Measurements from ENCODE around the gene COL28A1.
"Not testable (repeated sequence)": the region's sequence is repeated elsewhere in the genome, so short reads cannot be mapped to it uniquely, and the experiment has no call there.

COL28A1 gene

DNA sequence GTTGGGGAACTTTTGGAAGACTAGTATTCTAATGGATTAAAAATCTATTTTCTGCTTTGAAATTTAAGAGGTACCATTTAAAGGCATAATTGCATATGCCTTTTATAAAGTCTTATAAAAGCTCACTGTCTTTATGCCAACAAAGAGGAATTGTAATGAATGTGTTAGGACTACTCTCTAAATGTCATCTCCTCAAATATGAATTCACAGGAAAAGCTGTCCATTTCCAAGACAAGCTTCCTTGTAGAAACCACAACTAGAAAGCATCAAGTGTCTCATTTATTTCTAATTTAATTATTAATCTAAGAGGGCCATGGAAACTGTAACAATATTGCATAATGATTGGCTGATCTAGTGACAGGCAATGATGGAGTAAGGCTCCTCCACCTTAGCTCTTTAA lies 130.2 kb downstream of the COL28A1 start:
- no peak for DNase-seq

DNA sequence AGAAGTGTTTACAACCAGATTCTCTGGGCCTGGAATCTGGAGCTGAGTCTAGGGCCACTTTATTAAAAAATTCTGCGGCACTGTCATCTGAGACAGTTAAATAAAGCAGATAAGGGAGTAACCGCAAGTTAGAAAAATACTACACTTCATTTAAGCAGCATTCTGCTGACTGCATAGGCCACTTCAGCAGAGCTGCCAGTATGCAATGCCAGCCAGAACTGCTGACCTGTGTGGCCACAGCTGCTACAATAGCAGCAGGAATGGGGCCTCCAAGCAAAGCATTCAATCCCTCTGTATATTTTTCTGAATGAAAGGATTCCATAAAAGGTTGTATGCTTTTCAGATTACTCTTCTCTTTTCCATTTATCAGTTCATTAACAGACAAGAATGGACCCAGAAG lies 136.0 kb downstream of the COL28A1 start:
- no peak for DNase-seq

DNA sequence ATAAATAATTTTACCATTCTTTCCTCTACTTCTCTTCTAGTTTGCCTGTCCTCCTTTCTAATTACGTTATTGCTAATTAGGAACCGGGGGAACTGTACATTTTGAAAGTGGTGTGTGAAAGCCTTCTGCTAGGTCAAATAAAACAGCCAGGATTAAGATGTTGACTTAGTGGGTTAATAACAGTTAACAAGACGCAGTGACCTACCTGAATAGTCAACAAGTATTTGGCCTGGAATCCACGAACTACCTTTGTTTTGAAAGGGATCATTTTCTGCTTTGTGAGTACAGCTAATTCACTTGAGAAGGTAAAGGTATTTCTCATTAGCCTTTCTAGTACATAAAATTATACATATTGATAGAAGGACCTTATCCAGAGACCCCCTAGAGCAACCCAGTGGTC lies 139.9 kb downstream of the COL28A1 start:
- DNase-seq = no peak

DNA sequence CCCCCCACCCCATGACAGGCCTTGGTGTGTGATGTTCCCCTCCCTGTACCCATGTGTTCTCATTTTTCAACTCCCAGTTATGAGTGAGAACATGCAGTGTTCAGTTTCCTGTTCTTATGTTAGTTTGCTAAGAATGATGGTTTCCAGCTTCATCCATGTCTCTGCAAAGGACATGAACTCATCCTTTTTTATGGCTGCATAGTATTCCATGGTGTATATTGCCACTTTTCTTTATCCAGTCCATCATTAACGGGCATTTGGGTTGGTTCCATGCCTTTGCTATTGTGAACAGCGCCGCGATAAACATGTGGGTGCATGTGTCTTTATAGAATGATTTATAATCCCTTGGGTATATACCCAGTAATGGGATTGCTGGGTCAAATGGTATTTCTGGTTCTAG lies 147.5 kb downstream of the COL28A1 start:
- DNase-seq = not testable (repeated sequence)

DNA sequence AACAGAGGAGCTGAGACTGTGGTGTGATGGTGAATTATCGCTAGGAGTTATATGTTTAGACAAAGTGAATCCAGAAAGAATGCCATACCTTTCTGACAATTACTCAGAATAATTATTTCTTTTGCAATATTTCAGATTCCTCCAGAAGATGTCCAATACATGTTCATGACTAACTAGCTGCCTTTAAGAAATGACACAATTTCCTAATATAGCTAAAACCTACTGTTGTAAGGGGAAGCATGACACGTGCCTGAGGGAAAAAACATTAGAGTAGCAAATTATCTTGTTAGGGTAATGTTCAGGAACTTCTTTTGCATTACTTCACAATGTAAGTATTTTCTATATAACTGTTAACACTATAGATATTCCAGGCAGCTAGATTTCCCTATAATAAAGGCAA lies 150.3 kb downstream of the COL28A1 start:
- peak in 1 of 2 experiments; percentile 0 for DNase-seq

DNA sequence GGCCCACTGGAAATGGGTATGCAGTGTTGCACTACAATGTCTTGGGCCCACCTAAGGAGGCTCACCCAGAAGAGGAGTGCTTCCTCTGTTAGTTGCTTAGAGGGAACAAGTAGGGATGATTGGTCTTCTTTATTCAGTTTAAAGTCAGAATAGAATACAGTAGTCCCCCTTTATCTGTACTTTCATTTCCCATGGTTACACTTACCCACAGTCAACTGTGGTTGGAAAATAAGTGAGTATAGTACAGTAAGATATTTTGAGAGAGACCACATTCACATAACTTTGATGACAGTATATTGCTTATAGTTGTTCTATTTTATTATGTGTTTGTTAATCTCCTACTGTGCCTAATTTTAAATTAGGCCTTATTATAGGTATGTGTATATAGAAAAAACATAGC lies 151.4 kb downstream of the COL28A1 start:
- no peak for DNase-seq

DNA sequence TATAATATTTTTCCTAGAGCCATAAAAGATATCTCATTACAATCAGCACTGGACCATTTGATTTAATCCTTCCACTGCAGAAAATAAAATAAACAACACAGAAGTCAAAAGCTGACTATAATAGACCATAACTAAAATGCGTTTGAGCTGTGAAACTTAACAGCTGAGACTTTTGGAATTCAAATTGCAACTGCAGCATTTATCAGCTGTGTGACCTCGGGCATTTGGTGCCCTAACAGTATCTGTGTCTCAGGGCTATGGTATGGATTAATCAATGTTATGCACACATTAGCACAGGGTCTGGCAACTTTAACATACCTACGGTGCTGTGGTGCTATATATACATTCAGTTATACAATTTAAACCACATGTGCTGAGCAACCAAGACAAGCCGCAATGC lies 160.1 kb downstream of the COL28A1 start:
- DNase-seq = no peak

DNA sequence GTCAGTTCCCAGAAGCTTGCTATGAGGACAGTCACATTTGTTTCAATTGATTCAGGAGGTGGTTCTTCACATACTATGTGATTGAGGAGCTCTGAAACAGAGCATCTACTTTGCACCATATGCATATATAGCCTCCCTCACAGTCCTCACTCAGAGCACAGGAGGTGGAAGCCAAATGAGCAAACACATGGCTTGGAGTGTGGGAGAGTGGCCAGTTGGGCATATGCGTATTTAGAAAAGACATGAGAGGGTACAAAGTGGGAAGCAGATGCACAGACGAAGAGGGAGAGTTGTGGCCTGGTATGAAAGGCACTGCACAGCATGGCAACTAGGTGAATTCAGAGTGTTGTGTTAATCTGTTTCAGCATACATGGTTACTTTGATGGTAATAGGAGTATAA lies 165.6 kb downstream of the COL28A1 start:
- no peak for DNase-seq

DNA sequence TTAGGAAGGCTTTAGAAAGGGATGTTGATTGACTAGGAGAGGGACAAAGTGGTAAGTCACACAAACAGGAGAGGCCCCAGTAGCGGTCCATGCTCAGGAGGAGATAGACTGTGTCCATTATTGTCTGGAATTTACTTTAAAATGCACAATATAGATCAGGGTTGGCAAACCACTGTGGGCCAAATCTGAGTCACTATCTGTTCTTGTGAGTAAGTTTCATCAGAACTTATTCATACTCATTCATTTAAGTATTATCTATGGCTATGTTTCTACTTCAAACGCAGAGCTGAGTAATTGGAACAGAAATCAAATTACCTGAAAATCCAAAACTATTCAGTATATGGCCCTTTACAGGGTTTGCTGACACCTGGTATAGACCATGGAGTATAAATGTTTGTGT lies 166.5 kb downstream of the COL28A1 start:
- no peak for DNase-seq

DNA sequence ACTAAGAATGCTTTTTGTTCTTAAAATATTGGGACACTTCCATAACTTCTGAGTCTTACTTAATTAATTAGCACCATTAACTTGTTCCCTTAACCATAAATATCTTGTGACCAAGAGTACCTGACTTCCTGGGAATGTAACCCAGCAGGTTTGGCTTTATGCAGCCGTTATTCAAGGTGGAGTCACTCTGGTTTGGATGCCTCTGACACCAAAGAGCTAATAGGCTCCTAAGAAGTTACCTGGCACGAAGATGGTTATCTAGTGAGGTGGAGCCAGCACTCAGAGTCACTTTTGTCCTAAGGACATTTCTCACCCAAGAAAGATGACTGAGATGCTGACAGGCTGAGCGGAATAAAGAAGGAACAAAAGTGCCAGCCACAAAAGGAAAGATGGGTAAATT lies 181.0 kb downstream of the COL28A1 start:
- no peak for DNase-seq

DNA sequence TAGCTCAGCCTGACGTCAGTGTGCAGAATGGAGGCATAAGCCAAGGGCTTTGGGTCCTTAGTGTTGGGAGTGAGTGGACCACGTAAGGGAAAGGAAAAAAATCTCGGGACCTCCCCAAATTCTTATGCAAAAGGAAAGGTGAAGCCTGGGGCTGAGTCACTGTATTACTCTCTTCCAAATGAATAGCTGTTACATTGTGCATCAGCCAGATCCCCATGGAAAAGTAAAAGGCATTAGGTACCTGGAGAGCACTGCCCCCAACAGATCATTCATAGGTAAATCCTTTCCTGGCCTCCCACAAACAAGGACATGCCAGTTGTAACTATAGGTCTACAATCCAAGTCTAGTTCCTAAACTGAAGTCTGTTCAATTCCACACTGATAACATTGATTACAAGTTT lies 182.8 kb downstream of the COL28A1 start:
- no peak for DNase-seq

DNA sequence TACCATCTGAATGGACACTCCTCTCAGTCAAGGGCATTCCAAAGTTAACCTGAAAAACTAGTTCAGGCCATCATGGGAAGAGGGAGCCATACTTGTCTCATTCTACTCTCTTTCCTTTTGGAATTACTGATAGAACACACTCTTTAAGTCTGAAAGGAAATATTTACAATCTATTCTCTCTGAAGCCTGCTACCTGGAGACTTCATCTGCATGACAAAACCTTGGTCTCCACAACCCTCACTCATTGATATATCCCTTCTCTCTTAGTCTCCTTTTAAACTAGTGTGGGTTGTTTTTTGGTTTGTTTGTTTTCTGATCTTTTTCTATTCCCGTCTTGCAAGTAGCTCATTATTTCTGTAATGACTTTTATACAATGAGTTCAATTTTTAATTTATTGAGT lies 183.8 kb downstream of the COL28A1 start:
- DNase-seq = no peak

DNA sequence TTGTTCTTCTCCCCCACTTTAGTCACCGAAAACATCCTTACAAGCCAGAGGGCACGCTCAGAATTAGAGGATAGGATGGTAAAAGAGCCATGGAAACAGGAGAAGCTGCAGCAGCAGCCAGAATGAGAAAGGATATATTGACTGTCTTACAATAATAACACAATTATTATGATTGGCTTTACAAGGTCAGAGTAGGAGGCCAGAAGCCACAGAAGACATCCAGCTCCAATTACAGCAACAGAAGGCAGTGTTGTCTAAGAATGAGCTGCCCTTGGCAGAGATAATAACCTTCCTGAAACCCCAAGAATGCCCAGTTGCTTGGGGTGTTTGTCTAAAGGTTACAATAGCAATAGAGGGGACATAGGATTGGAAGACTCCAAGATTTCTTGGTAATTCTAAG lies 184.5 kb downstream of the COL28A1 start:
- no peak for DNase-seq

DNA sequence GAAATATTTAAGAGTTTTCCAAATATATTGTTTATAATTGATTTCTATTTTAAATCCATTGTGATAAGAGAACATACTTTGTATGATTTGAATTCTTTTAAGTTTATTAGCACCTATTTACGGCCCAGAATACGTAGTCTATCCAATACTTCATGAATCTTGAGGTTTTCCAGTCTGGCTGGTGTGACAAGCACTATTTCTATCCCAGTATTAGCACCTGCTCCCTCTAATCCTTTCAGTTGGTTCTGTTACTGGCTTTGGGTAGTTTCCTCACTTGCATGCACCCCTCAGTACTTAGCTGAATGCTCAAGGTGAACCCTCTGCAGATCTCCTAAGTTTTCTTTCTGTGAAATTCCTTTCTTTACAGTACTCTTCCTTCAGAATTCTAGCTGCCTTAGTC lies 186.5 kb downstream of the COL28A1 start:
- no peak for DNase-seq

DNA sequence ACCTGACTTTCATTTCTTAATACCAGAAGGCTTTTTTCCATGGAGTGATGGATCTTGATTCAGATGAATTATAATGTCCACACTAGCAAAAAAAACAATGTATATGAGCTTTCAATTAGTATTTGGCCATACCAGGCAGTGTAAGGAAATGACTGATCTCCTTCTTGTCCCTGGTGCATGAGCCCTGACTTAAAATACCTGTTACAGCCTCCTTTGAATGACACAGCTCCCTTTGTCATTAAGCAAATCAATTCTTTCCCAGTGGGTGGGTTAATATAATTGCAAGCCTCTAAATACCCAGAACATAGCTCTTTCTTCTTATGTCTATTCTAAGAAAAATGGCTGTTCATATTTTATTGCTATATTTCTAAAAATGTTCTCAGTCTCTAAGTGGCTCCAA lies 188.6 kb downstream of the COL28A1 start:
- DNase-seq = no peak

DNA sequence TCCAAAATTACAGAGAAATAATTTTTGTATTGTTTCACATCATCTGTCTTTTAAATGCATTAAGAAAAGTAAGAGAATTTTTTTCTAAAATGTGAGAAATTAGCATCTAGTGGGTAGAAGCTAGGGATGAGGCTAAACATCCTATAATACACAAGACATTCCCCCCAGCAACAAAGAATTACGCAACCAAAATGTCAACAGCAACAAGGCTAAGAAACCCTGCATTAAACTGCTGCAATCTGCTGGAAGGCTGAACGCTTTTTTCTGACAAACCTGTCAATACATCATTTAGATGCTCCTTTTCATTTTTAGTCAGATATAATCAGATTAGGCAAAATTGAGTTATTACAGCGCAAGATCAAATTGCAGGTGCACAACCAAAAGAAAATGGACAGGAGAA lies 191.1 kb downstream of the COL28A1 start:
- DNase-seq = no peak

DNA sequence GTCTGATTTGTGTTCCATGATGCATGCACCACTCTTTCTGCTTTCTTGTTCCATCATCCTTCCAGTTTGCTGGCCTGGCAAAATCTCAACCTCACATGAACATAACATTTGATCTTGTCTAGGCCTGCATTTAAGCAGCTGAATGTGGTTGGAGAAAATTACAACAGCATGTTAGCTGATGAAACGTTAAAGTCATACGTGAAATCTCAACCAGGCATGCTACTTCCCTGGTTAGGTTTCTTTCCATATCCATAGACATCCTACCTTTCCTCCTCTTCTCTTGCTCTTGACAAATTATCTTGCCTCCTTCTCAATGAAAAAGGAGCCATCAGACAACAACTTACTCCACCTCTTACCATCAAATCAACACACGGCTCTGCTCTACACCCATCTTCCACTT lies 199.8 kb downstream of the COL28A1 start:
- DNase-seq = no peak

DNA sequence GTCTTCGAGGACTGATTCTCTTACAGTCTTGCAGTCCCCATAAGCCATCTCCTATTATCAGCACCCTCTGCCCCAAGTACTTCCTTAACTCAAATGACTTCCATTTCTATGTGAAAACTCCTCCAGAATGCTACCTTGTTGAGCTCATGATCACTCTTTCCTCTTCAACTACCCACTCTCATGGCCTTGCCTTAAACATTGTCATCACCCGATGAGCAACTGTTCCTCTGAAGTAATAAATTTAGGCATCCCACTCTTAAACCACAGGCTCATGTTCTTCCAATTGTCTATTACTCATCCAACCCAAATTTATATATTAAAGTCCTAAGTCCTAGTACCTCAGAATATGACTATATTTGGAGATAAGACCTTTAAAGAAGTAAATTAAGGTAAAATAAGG lies 200.5 kb downstream of the COL28A1 start:
- no peak for DNase-seq

DNA sequence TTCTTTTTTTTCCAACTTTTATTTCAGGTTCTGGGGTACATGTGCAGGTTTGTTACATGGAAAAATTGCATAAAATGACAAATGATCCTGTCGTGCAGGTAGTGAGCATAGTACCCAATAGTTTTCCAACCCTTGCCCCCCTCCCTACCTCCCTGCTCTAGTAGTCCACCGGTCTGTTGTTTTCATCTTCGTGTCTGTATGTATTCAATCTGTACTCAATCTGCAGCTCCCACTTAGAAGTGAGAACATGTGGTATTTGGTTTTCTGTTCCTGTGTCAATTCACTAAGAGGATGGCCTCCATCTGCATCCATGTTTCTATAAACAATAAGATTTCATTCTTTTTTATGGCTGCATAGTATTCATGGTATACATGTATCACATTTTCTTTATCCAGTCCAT lies 202.1 kb downstream of the COL28A1 start:
- no peak for DNase-seq

DNA sequence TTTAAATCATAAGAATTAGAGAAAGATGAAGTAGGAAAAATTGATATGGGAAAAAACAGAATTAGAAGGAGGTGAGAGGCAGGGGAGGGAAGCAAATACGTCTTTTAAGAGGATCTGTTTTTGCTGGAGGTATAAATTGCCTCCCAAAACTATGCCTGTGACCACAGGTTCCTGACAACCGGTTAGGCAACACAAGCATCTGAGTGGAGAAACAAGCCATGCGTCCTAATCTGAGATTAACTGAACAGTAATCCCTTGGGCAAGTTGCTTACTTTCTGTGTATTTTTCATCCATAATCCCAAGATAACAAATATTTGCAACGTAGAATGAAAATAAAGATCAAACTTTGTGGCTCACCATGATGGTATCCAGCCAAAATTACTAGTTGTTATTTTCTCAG lies 204.2 kb downstream of the COL28A1 start:
- no peak for DNase-seq

DNA sequence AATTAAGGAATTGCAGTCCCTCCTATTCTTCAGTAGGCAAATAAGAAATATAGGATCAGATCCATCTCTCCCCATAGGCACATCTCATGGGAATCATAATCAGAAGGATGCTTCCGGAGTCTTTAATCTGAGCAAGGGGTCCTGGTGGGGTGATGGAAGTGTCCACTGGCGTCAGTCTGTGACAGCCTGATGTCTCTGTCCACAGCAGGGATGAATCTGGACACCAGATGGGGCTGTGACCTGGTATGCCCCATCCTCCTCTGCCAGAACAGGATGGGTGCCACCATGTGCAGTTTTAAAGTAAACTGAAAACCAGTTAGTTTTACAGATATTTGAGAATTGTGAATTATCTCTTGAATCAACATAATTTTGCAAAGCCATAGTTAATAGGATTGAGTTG lies 204.7 kb downstream of the COL28A1 start:
- no peak for DNase-seq

DNA sequence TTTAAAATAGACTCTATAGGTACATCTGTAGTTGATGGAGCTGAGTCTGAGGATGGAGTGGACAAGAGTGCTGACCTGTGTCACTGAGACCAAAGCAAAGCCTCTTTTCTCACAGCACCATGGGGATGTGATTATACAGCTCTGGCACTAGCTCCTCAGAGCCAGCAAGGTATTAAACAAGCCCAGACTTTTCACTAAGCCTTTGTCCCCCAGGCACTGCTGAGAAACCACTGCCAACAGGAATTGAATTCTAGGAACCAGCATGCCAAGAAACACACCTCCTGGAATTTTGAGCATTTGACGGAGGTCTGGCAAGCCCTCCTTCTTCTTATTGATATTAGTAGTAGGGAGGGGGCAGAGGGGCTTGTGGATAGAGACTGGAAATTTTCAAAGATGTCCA lies 206.3 kb downstream of the COL28A1 start:
- no peak for DNase-seq

DNA sequence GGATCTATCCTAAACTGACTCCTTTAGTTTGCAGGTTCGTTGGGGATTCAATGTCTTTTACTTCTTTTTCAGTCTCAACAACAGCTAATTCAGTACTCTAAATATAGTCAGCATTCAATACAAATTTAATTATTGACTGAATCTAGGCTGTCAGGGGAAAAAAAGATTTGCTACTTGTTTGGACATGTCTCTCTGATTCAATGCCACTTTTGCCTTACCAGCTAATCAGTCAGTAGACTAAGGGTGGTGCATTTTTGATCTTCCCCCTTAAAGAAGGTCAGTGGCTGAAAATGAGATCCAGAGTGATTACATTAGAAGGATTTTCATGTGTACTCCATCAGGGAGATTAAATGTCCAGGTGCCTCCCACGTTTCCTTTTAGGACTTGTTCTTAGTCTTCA lies 208.2 kb downstream of the COL28A1 start:
- no peak for DNase-seq

DNA sequence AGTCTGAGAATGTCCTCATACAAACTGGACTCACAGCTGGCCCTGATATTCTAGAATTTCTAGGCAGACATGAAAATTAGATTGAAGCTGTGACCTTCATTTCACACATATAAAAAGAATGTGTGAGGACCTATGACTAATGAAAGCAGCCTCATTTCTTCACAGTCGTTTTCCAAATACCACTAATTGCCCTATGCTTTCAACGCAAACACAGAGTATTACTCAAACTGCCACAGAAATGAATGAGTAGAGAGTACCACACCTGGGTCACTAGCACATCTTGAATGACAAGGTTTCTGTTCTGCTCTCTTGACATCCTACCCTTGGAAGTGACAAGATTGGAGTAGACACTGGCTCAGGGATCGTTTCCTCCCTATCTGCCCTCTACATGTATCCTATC lies 211.0 kb downstream of the COL28A1 start:
- no peak for DNase-seq

DNA sequence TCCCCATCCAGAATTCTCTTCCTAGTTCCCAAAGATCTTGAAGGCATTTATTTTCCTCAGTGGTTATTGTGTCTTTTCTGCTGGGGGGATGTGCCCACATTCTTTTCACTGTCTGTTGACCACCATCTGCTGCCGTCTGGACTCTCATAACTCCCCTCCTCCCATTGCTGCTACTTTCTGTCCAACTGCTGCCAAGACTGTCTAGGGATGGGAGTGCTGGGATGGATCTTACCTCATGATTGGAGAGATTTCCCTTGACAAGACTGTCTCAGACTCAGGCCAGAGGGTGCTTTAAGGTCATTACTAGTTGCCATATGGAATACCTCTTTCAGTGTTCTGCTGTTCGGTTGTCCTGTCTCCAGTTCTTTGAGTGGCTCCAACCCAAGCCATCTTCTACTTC lies 211.8 kb downstream of the COL28A1 start:
- no peak for DNase-seq

DNA sequence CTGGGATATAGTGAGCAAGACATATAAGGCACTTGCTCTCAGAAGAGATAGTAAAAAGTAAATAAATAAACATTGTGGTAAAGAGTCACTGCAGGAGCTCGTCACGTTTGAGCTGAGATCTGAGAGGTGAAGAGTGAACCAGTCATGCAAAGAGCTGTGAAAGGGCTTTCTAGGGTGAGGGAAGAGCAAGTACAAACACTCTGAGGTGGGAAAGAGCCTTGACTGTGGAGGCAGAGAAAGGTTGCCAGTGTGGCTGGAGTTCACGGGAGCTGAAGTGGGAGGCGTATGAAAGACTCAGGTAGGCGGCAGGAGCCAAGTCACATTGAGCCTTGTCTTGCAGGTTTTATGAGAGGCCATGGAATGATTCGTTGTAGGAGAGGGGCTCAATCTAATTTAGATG lies 212.3 kb downstream of the COL28A1 start:
- no peak for DNase-seq

All from Kasumi-1 (cell line).